HEK293 (cell line): ENCODE results near the gene CRY2.

ENCODE experiments used
- CTCF ChIA-PET: fragments of 350-600 bp; formaldehyde crosslinking; extraction: SDS; loops from one replicate; lab custom pipeline; 2021; ENCODE audit warnings: antibody characterized with exemption; lab: Yijun Ruan, JAX
- POLR2A ChIA-PET: fragments of 300-600 bp; formaldehyde crosslinking; extraction: SDS; loops from one replicate; lab custom pipeline; 2020; ENCODE audit warnings: antibody characterized with exemption, inconsistent platforms; lab: Yijun Ruan, JAX
- H3K27ac ChIP-seq: fragments of 200-500 bp; sonication (Bioruptor generic); 2 replicates; pipeline ENCODE4 v1.5.1; 2014; ENCODE audit warnings: low read depth, low read length, control low read depth, inconsistent platforms; ENCODE audit errors: extremely low read depth
- H3K36me3 ChIP-seq, 2 experiments: fragments of 200-500 bp in 1 of 2; sonication (Bioruptor generic) in 1 of 2; 1 replicate in 1 of 2; 2 replicates in 1 of 2; pipeline ENCODE4 v1.5.1; 2014 to 2017; ENCODE audit warnings: inconsistent platforms in 2 of 2, low read length in 2 of 2; ENCODE audit not compliant: control insufficient read depth in 2 of 2, insufficient read depth in 1 of 2
- H3K4me1 ChIP-seq: fragments of 200-500 bp; sonication (Bioruptor generic); 2 replicates; pipeline ENCODE4 v1.5.1; 2014; ENCODE audit warnings: mild to moderate bottlenecking, low read length, inconsistent platforms; ENCODE audit not compliant: control insufficient read depth, insufficient read depth
- H3K4me3 ChIP-seq: 2 replicates; pipeline ENCODE4 v1.5.1; 2011; ENCODE audit warnings: low read depth, mild to moderate bottlenecking, control low read depth, low read length, moderate library complexity
- H3K9me3 ChIP-seq: fragments of 200-500 bp; sonication (Bioruptor generic); 2 replicates; pipeline ENCODE4 v1.5.1; 2014; ENCODE audit warnings: low read depth, low read length, inconsistent platforms; ENCODE audit not compliant: control insufficient read depth, insufficient read depth
- BCL11B ChIP-seq: fragments of 450-650 bp; formaldehyde crosslinking; IDR thresholded peaks from 2 replicates; pipeline ENCODE4 v1.5.1; 2016; ENCODE audit warnings: low read depth, missing biosample characterization, missing genetic modification characterization
- HOXA7 ChIP-seq: sonication (generic); formaldehyde crosslinking; IDR thresholded peaks from 2 replicates; pipeline ENCODE4 v1.8.1; 2022; ENCODE audit warnings: missing genetic modification reagents, borderline replicate concordance
- REPIN1 ChIP-seq: fragments of 450-650 bp; formaldehyde crosslinking; IDR thresholded peaks from 2 replicates; pipeline ENCODE4 v1.5.1; 2017; ENCODE audit warnings: missing biosample characterization, missing genetic modification characterization, low read depth
- REST ChIP-seq: fragments of 450-650 bp; formaldehyde crosslinking; IDR thresholded peaks from 2 replicates; pipeline ENCODE4 v1.5.1; 2016; ENCODE audit warnings: missing biosample characterization, missing genetic modification characterization
- ZBTB21 ChIP-seq: fragments of 450-650 bp; formaldehyde crosslinking; IDR thresholded peaks from 2 replicates; pipeline ENCODE4 v1.5.1; 2017; ENCODE audit warnings: missing biosample characterization, missing genetic modification characterization
- ZBTB7A ChIP-seq: fragments of 450-650 bp; formaldehyde crosslinking; IDR thresholded peaks from 2 replicates; pipeline ENCODE4 v1.5.1; 2016; ENCODE audit warnings: low read depth, missing biosample characterization, missing genetic modification characterization
- ZFP69B ChIP-seq: fragments of 450-650 bp; formaldehyde crosslinking; IDR thresholded peaks from 2 replicates; pipeline ENCODE4 v1.5.1; 2016; ENCODE audit warnings: missing biosample characterization, missing genetic modification characterization
- ZNF121 ChIP-seq: fragments of 450-650 bp; formaldehyde crosslinking; IDR thresholded peaks from 2 replicates; pipeline ENCODE4 v1.5.1; 2016; ENCODE audit warnings: missing biosample characterization, missing genetic modification characterization
- ZNF157 ChIP-seq: fragments of 450-650 bp; formaldehyde crosslinking; IDR thresholded peaks from 2 replicates; pipeline ENCODE4 v1.5.1; 2016; ENCODE audit warnings: missing biosample characterization, missing genetic modification characterization
- ZNF239 ChIP-seq: fragments of 450-650 bp; formaldehyde crosslinking; IDR thresholded peaks from 2 replicates; pipeline ENCODE4 v1.5.1; 2016; ENCODE audit warnings: missing biosample characterization, missing genetic modification characterization
- ZNF292 ChIP-seq: fragments of 450-650 bp; formaldehyde crosslinking; IDR thresholded peaks from 2 replicates; pipeline ENCODE4 v1.5.1; 2016; ENCODE audit warnings: low read depth, missing biosample characterization, missing genetic modification characterization, borderline replicate concordance
- ZNF558 ChIP-seq: fragments of 450-650 bp; formaldehyde crosslinking; IDR thresholded peaks from 2 replicates; pipeline ENCODE4 v1.5.1; 2016; ENCODE audit warnings: missing biosample characterization, missing genetic modification characterization
- ZNF571 ChIP-seq: fragments of 450-650 bp; formaldehyde crosslinking; IDR thresholded peaks from 2 replicates; pipeline ENCODE4 v1.5.0; 2017; ENCODE audit warnings: missing biosample characterization, missing genetic modification characterization
- ZNF585B ChIP-seq: fragments of 450-650 bp; formaldehyde crosslinking; IDR thresholded peaks from 2 replicates; pipeline ENCODE4 v1.5.1; 2016; ENCODE audit warnings: missing biosample characterization, missing genetic modification characterization
- ZNF610 ChIP-seq: fragments of 450-650 bp; formaldehyde crosslinking; IDR thresholded peaks from 2 replicates; pipeline ENCODE4 v1.5.1; 2016; ENCODE audit warnings: missing biosample characterization, missing genetic modification characterization, borderline replicate concordance
- ZNF626 ChIP-seq: fragments of 450-650 bp; sonication (Bioruptor Pico); formaldehyde crosslinking; IDR thresholded peaks from 2 replicates; pipeline ENCODE4 v1.5.1; 2018; ENCODE audit warnings: missing biosample characterization, missing genetic modification characterization, inconsistent platforms
- ZNF677 ChIP-seq: fragments of 450-650 bp; IDR thresholded peaks from 2 replicates; pipeline ENCODE4 v1.5.0; 2018; ENCODE audit warnings: missing biosample characterization, mild to moderate bottlenecking, missing genetic modification characterization, moderate library complexity
- TF ChIP-seq, protein P1 (sequence below): IDR thresholded peaks from 2 replicates; pipeline ENCODE4 v1.6.1; 2011; ENCODE audit warnings: mild to moderate bottlenecking, low read depth, low read length, borderline replicate concordance
- TF ChIP-seq, protein P2 (sequence below): fragments of 450-650 bp; formaldehyde crosslinking; IDR thresholded peaks from 2 replicates; pipeline ENCODE4 v1.5.1; 2016; ENCODE audit warnings: missing biosample characterization, missing genetic modification characterization

Gene CRY2

GRCh38 chr11:45915446-45915845, 68.2 kb downstream of the CRY2 start:
- POLR2A ChIA-PET, result interaction anchor here (0.7 kb wide), 1 partner anchor 8 kb away, joined by 3 read pairs; no protein-coding TSS in a partner anchor
- Histone ChIP-seq H3K4me1 (no peaks in the 10 kb centered on the region; the same call in 1 of the 2 replicates), H3K9me3 (no peaks in the 10 kb centered on the region), H3K4me3 (no peak overlapping the region), H3K27ac (no peak overlapping the region), H3K36me3 (peaks cover 0 to 46% of the 10 kb centered on the region in 2 experiments; a peak in 2 of 3 replicates)
- TF ChIP-seq ZNF585B (tag by site-specific recombination) (no peak), REST (no peak), ZNF571 (no peak), REPIN1 (tag by site-specific recombination) (no peak), BCL11B (tag by site-specific recombination) (no peak)
- CTCF ChIA-PET, result interaction anchor here (0.6 to 2.0 kb wide), 3 partner anchors 39 to 50 kb away, joined by 3 to 7 read pairs (median 3); no protein-coding TSS in a partner anchor

- TF ChIP-seq ZNF677 (tag by site-specific recombination) (no peak), ZNF239 (tag by site-specific recombination) (no peak), ZNF121 (tag by site-specific recombination) (no peak), ZNF157 (no peak), ZNF610 (tag by site-specific recombination) (no peak), ZNF558 (tag by site-specific recombination) (no peak), ZFP69B (tag by site-specific recombination) (no peak), ZBTB21 (tag by site-specific recombination) (no peak), ZNF292 (tag by site-specific recombination) (no peak), ZBTB7A (tag by site-specific recombination) (no peak), HOXA7 (CRISPR knock-in tag) (no peak), ZNF626 (no peak), REPIN1 (tag by site-specific recombination) (no peak)
- TF ChIP-seq, protein P1, sequence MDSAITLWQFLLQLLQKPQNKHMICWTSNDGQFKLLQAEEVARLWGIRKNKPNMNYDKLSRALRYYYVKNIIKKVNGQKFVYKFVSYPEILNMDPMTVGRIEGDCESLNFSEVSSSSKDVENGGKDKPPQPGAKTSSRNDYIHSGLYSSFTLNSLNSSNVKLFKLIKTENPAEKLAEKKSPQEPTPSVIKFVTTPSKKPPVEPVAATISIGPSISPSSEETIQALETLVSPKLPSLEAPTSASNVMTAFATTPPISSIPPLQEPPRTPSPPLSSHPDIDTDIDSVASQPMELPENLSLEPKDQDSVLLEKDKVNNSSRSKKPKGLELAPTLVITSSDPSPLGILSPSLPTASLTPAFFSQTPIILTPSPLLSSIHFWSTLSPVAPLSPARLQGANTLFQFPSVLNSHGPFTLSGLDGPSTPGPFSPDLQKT, result no peak
- TF ChIP-seq, protein P2, sequence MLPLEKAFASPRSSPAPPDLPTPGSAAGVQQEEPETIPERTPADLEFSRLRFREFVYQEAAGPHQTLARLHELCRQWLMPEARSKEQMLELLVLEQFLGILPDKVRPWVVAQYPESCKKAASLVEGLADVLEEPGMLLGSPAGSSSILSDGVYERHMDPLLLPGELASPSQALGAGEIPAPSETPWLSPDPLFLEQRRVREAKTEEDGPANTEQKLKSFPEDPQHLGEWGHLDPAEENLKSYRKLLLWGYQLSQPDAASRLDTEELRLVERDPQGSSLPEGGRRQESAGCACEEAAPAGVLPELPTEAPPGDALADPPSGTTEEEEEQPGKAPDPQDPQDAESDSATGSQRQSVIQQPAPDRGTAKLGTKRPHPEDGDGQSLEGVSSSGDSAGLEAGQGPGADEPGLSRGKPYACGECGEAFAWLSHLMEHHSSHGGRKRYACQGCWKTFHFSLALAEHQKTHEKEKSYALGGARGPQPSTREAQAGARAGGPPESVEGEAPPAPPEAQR, result no peak
- peak overlapping the region; percentile 96 for H3K4me3 ChIP-seq
- no peaks in the 10 kb centered on the region; the same call in 1 of the 2 replicates for H3K4me1 ChIP-seq
- ChIA-PET CTCF (interaction anchor here (0.7 to 2.0 kb wide), 4 partner anchors 45 to 89 kb away, joined by 3 to 7 read pairs (median 4); no protein-coding TSS in a partner anchor), POLR2A (interaction anchor here (0.9 to 2.1 kb wide), 7 partner anchors 10 to 320 kb away, joined by 3 to 10 read pairs (median 4); partner anchors contain the start of gene FREY1)
- peak overlapping the region; percentile 46; the same call in 1 of the 2 replicates for H3K27ac ChIP-seq
- H3K9me3 ChIP-seq, result no peaks in the 10 kb centered on the region
- H3K36me3 ChIP-seq, result peaks cover 0 to 35% of the 10 kb centered on the region in 2 experiments; a peak in 2 of 3 replicates
Measured at GRCh38 chr11:45917286-45917622, 70.0 kb downstream of the CRY2 start.
